NCI-H2029 treated with DMSO at 0.1 percent for 48 hours (cell line): Measurements from ENCODE around the gene PDK2.
A peak's percentile ranks its signal among the peaks of the same experiment; 100 is the strongest.

Experiments used
- DNase-seq: peaks from one replicate; lab custom pipeline; 2025; lab: John Stamatoyannopoulos, UW

The PDK2 gene

GRCh38 chr17:50117202-50118051 is 22.3 kb downstream of the PDK2 start:
- no peak for DNase-seq

- no peak for DNase-seq
Measured at GRCh38 chr17:50118076-50118827, 23.1 kb downstream of the PDK2 start.

GRCh38 chr17:50118828-50119218 is 23.7 kb downstream of the PDK2 start:
- no peak for DNase-seq

- DNase-seq, result no peak
Measured at GRCh38 chr17:50120475-50121253, 25.5 kb downstream of the PDK2 start.

GRCh38 chr17:50122945-50123344 is 27.8 kb downstream of the PDK2 start:
- no peak for DNase-seq

GRCh38 chr17:50123649-50124349 is 28.6 kb downstream of the PDK2 start:
- DNase-seq, result no peak

- no peak for DNase-seq
Measured at GRCh38 chr17:50125420-50125997, 30.4 kb downstream of the PDK2 start.

GRCh38 chr17:50127697-50128361 is 32.7 kb downstream of the PDK2 start:
- no peak for DNase-seq

GRCh38 chr17:50128441-50129352 is 33.5 kb downstream of the PDK2 start:
- no peak for DNase-seq

GRCh38 chr17:50129353-50129727 is 34.2 kb downstream of the PDK2 start:
- DNase-seq, result no peak

- DNase-seq, result no peak
Measured at GRCh38 chr17:50129728-50130558, 34.8 kb downstream of the PDK2 start, which contains the start of gene SAMD14. Gene SAMD14, minus strand, starts transcription at chr17:50130160. Its CDS starts 5,201 bp downstream, at chr17:50124959.

GRCh38 chr17:50130559-50131305 is 35.6 kb downstream of the PDK2 start:
- DNase-seq, result peak; percentile 37

GRCh38 chr17:50132104-50132794 is 37.1 kb downstream of the PDK2 start:
- DNase-seq, result no peak

GRCh38 chr17:50133028-50133768 is 38.0 kb downstream of the PDK2 start:
- no peak for DNase-seq

- DNase-seq, result no peak
Measured at GRCh38 chr17:50133769-50134099, 38.6 kb downstream of the PDK2 start.

- no peak for DNase-seq
Measured at GRCh38 chr17:50134206-50135110, 39.3 kb downstream of the PDK2 start.
